SK-N-SH treated with all-trans-retinoic acid at 6 μM for 48 hours (cell line): ENCODE measurements around the gene ENPP7.

Experiments used
- ATAC-seq: fragments of 200-7000 bp; cut with Tn5 transposase; 3 replicates; pipeline ENCODE4 v1.9.1; 2020; ENCODE audit warnings: mild to moderate bottlenecking, moderate library complexity
- ARNTL ChIP-seq: fragments of 450-650 bp; formaldehyde crosslinking; IDR thresholded peaks from 2 replicates; pipeline ENCODE4 v1.5.0; 2020; ENCODE audit warnings: low read depth, mild to moderate bottlenecking, moderate library complexity, borderline replicate concordance
- BACH2 ChIP-seq: fragments of 250-450 bp; sonication (Bioruptor Pico); IDR thresholded peaks from 2 replicates; pipeline ENCODE4 v1.9.0; 2021; ENCODE audit warnings: mild to moderate bottlenecking, borderline replicate concordance
- CSDC2 ChIP-seq: fragments of 250-450 bp; sonication (Bioruptor Pico); IDR thresholded peaks from 2 replicates; pipeline ENCODE4 v1.5.0; 2020; ENCODE audit warnings: mild to moderate bottlenecking, moderate library complexity
- ESRRG ChIP-seq: fragments of 250-450 bp; sonication (Bioruptor Pico); IDR thresholded peaks from 2 replicates; pipeline ENCODE4 v1.6.1; 2021; ENCODE audit warnings: mild to moderate bottlenecking
- ISL1 ChIP-seq: fragments of 250-450 bp; sonication (Bioruptor Pico); IDR thresholded peaks from 2 replicates; pipeline ENCODE4 v2.1.2; 2022; ENCODE audit warnings: mild to moderate bottlenecking, moderate library complexity
- PATZ1 ChIP-seq: fragments of 250-450 bp; sonication (Bioruptor Pico); IDR thresholded peaks from 2 replicates; pipeline ENCODE4 v1.8.0; 2020; ENCODE audit warnings: mild to moderate bottlenecking, moderate library complexity, borderline replicate concordance
- POU6F1 ChIP-seq: fragments of 250-450 bp; sonication (Bioruptor Pico); IDR thresholded peaks from 2 replicates; pipeline ENCODE4 v1.8.0; 2021; ENCODE audit warnings: low read depth, mild to moderate bottlenecking, moderate library complexity, borderline replicate concordance
- PPARA ChIP-seq: fragments of 250-450 bp; sonication (Bioruptor Pico); IDR thresholded peaks from 2 replicates; pipeline ENCODE4 v1.5.0; 2020; ENCODE audit warnings: mild to moderate bottlenecking, borderline replicate concordance
- RARB ChIP-seq: fragments of 250-450 bp; sonication (Bioruptor Pico); IDR thresholded peaks from 2 replicates; pipeline ENCODE4 v1.8.0; 2021; ENCODE audit warnings: mild to moderate bottlenecking, moderate library complexity
- SNAI2 ChIP-seq: fragments of 250-450 bp; sonication (Bioruptor Pico); IDR thresholded peaks from 2 replicates; pipeline ENCODE4 v1.5.0; 2020; ENCODE audit warnings: mild to moderate bottlenecking, moderate library complexity
- TCF4 ChIP-seq: fragments of 250-450 bp; sonication (Bioruptor Pico); IDR thresholded peaks from 2 replicates; pipeline ENCODE4 v1.8.0; 2021; ENCODE audit warnings: mild to moderate bottlenecking, moderate library complexity, borderline replicate concordance
- ZC3H10 ChIP-seq: fragments of 250-450 bp; sonication (Bioruptor Pico); IDR thresholded peaks from 2 replicates; pipeline ENCODE4 v1.5.1; 2021; ENCODE audit warnings: mild to moderate bottlenecking, moderate library complexity
- ZFP3 ChIP-seq: fragments of 250-450 bp; sonication (Bioruptor Pico); IDR thresholded peaks from 2 replicates; pipeline ENCODE4 v1.5.0; 2020; ENCODE audit warnings: mild to moderate bottlenecking, moderate library complexity
- ZFP30 ChIP-seq: fragments of 450-650 bp; formaldehyde crosslinking; IDR thresholded peaks from 2 replicates; pipeline ENCODE4 v1.5.0; 2022; ENCODE audit warnings: mild to moderate bottlenecking, moderate library complexity
- ZNF565 ChIP-seq: fragments of 450-650 bp; formaldehyde crosslinking; conservative IDR thresholded peaks from 2 replicates; pipeline ENCODE4 v1.5.0; 2020; ENCODE audit warnings: low read depth, mild to moderate bottlenecking, moderate library complexity
- ZNF70 ChIP-seq: fragments of 450-650 bp; formaldehyde crosslinking; IDR thresholded peaks from 2 replicates; pipeline ENCODE4 v1.5.0; 2020; ENCODE audit warnings: mild to moderate bottlenecking, moderate library complexity
- ZNF8 ChIP-seq: fragments of 450-650 bp; formaldehyde crosslinking; IDR thresholded peaks from 2 replicates; pipeline ENCODE4 v1.5.0; 2020; ENCODE audit warnings: mild to moderate bottlenecking, moderate library complexity
- TF ChIP-seq, protein P1 (sequence below): fragments of 250-450 bp; sonication (Bioruptor Pico); IDR thresholded peaks from 2 replicates; pipeline ENCODE4 v1.5.0; 2020; ENCODE audit warnings: mild to moderate bottlenecking, moderate library complexity
- TF ChIP-seq, protein P2 (sequence below): fragments of 250-450 bp; sonication (Bioruptor Pico); IDR thresholded peaks from 2 replicates; pipeline ENCODE4 v1.5.1; 2020; ENCODE audit warnings: low read depth, mild to moderate bottlenecking, moderate library complexity

The ENPP7 gene

DNA sequence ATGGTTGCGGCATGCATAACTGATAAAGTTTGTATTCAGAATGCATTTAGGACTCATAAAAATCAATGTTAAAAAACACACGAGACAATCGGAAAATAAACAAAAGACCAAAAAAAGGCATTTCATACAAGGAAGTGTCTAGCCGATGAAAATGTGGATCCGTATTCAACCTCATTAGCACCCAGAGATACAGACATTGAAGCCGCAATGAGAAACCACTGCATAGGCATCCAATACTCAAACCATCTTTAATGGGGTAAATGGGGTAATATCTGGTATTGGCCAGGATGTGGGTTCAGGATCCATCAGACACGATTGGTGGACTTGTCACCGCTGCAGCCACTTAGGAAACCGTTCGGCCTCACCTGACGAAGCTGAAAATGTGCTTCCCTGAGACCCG, 47.4 kb upstream of the ENPP7 start:
- TF ChIP-seq BACH2 (CRISPR knock-in tag) (no peak), CSDC2 (no peak), ZNF70 (CRISPR knock-in tag) (no peak), POU6F1 (CRISPR knock-in tag) (no peak), PATZ1 (CRISPR knock-in tag) (no peak), ZFP3 (no peak), ZC3H10 (CRISPR knock-in tag) (no peak), PPARA (CRISPR knock-in tag) (no peak), ZNF565 (CRISPR knock-in tag) (no peak)
- ATAC-seq = no peak

DNA sequence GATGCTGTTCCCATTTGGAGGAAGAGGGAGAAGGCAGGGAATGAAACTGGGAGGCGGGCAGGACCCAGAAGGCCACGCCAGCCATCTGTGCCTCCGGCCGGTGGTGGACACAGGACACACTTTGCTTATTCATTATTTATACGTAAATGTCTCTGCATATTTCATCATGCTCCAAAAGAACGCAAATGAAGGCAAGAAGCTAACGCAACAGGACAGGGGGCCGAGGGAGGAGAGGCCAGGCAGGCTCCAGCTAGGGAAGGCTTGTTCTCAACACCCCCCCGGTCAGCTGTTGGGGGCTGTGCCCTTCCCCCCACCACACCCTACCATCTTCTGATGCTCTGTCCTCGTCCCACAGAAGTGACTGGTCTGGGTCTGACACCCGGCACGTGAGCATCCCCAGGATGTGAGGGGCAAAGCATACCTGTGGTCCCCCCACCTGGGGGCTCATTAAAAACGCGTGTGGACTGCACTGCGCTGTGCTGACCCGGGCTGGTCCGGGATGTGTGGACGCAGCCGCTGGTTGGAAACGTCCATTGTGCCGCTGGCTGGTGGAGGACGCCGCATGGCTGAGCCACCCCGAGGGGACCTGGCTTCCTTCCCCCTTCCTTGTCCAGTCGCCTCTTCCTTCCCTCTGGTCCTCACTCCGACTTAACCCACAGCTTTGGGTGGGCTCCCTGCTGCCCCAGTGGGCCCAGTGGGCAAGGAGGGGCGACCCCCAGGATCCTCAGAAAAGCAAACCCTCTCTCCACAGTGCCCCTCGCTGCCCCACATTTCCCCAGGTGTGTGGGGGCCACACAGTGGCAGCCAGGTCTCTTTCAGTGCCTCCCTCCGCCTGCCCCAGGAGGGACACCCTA, 46.4 kb upstream of the ENPP7 start:
- TF ChIP-seq ZC3H10 (CRISPR knock-in tag) (no peak), ARNTL (CRISPR knock-in tag) (no peak), ZNF565 (CRISPR knock-in tag) (no peak), PPARA (CRISPR knock-in tag) (no peak), ISL1 (no peak), ZNF8 (CRISPR knock-in tag) (no peak), ESRRG (CRISPR knock-in tag) (no peak), ZFP30 (CRISPR knock-in tag) (no peak), BACH2 (CRISPR knock-in tag) (no peak), ZFP3 (no peak), ZNF70 (CRISPR knock-in tag) (no peak), RARB (CRISPR knock-in tag) (no peak), TCF4 (CRISPR knock-in tag) (no peak), PATZ1 (CRISPR knock-in tag) (no peak), CSDC2 (no peak), SNAI2 (CRISPR knock-in tag) (no peak)
- TF ChIP-seq, protein P1, sequence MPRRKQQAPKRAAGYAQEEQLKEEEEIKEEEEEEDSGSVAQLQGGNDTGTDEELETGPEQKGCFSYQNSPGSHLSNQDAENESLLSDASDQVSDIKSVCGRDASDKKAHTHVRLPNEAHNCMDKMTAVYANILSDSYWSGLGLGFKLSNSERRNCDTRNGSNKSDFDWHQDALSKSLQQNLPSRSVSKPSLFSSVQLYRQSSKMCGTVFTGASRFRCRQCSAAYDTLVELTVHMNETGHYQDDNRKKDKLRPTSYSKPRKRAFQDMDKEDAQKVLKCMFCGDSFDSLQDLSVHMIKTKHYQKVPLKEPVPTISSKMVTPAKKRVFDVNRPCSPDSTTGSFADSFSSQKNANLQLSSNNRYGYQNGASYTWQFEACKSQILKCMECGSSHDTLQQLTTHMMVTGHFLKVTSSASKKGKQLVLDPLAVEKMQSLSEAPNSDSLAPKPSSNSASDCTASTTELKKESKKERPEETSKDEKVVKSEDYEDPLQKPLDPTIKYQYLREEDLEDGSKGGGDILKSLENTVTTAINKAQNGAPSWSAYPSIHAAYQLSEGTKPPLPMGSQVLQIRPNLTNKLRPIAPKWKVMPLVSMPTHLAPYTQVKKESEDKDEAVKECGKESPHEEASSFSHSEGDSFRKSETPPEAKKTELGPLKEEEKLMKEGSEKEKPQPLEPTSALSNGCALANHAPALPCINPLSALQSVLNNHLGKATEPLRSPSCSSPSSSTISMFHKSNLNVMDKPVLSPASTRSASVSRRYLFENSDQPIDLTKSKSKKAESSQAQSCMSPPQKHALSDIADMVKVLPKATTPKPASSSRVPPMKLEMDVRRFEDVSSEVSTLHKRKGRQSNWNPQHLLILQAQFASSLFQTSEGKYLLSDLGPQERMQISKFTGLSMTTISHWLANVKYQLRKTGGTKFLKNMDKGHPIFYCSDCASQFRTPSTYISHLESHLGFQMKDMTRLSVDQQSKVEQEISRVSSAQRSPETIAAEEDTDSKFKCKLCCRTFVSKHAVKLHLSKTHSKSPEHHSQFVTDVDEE = no peak
- TF ChIP-seq, protein P2, sequence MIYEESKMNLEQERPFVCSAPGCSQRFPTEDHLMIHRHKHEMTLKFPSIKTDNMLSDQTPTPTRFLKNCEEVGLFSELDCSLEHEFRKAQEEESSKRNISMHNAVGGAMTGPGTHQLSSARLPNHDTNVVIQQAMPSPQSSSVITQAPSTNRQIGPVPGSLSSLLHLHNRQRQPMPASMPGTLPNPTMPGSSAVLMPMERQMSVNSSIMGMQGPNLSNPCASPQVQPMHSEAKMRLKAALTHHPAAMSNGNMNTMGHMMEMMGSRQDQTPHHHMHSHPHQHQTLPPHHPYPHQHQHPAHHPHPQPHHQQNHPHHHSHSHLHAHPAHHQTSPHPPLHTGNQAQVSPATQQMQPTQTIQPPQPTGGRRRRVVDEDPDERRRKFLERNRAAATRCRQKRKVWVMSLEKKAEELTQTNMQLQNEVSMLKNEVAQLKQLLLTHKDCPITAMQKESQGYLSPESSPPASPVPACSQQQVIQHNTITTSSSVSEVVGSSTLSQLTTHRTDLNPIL = no peak
- TF ChIP-seq, all 23 proteins: peak for 0
- no peak for ATAC-seq

DNA sequence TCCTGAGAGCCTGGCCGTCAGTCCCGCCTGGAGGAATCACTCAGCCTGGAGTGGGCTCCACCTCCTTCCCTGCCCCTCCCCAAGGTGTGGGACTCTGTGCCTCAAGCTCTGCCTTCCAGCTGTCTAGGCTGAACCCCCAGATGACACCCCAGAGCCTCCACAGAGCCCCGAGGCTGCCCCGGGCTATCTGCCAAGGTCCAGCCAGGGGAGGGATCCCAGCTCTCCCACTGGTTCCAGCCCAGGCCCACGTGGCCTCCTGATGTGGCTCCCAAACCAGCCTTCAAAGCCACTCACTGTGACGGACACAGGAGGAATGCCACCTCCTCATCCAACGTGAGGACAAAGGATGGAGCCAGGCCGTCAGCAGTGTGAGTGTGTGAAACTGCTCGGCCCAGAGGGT, 45.6 kb upstream of the ENPP7 start:
- no peak for TF ChIP-seq BACH2 (CRISPR knock-in tag)
- TF ChIP-seq, all 23 proteins: peak for 0
- no peak for ATAC-seq
